Posterior cingulate gyrus (tissue), 11 donors: Measurements from ENCODE around the gene PNPLA6.

Source experiments
- DNase-seq, 10 donors: peaks; one replicate each; pipeline versions ENCODE4 v3.0.0 to v3.0.0-alpha.2; 2020 to 2021; ENCODE audit warnings: mixed read lengths in 3 of 10
- intact Hi-C: fragments of 100-400 bp; cut with DNase I; formaldehyde crosslinking; loops from one replicate; pipeline ENCODE4 v1.15.1; 2023

PNPLA6 gene

DNA sequence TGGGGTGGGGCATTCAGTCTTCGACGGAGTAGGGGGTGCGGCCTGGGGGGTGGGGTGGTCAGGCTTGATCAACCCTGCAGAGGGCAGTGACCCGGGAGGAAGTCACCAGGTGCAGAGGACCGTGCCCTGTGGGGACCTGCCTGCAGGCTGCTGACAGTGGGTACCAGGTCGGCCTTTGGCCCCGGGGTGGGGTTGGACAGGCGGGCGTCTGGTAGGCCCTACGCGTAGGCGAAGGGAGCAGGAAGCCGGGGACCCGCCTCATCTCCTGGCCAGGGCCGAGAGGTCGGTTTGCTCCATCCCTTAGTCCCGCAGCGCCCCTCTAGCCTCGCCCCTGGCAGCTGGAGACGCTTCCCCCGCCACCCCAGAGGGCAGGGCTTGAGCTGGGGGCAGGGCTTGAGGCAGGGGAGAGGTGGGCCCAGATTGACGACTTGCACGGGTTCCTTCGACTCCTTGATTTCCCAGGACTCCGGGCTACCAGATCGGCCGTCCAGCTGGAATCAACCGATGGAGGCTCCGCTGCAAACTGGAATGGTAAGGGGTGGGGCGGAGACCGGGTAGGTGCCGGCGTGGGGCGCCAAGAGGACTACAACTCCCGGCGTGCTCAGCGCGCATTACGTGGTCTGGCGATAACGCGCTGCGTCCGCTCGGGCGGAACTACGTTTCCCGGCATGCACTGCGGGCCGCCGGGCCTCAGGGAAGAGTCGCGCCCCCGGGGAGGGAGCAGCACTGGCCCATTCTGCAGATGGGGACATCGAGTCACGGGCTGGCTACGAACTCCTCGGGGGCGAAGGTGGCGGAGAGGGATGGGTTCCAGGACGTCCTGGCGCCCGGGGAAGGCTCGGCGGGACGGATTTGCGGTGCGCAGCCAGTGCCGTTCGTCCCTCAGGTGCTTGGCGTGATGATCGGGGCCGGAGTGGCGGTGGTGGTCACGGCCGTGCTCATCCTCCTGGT is at the start of gene PNPLA6:
PNPLA6 (plus strand) TSS at position 671 of the 951 bp plus-strand sequence; CDS start at position 743, 72 bp downstream.
- intact Hi-C loops, result loop anchor here (1.0 to 2.0 kb wide), 2 partner anchors 16 to 47 kb away; partner anchors contain the start of gene PEX11G

DNA sequence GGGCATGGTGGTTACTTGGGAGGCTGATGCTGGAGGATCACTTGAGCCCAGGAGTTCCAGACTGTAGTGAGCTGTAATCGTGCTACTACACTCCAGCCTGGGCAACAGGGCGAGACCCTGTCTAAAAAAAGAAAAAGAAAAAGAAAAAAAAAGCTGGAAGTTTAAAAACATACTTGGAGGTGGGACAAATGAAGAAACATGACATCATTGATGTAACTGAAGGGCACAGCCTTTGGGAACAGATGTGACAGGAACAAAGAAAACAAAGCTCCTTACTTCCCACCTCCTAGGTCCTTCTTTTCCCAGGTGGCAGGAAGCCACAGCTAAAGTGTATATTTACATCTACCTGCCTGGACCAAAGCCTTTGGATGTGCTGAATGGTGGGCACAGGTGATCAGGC is 48.6 kb upstream of the PNPLA6 start:
- intact Hi-C loops, result no loop called here
- DNase-seq, result no peak

More for the DNA sequence above, at the start of gene PNPLA6:
- peak; percentile 96 to 100 (median 97) for DNase-seq

DNA sequence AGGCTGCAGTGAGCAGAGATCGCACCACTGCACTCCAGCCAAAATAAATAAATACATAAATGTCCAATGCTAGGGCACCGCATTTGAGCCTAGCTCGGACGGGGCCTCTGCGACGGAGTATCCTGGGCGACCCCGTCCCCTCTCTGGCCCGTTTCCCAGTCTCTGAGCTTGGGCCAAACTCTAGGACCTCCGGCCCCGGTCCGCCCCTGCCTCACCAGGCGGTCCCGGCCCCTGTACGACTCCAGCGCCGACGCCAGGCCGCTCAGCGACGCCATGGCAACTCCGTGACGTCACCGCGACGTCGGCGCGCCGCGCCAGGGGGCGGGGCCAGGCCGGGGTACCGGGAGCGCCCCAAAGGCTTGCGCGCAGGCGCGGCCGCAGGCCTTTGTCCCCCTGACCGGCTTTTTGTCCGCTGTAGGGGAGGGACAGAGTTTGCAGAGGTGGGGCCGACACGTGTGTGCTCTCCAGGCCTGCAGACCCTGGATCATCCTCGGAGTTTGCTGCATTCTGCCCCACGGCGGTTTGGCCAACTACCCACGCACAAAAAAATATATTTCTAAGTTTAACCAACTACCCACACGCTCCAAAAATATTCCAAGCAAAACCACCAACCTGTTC is 46.7 kb upstream of the PNPLA6 start, which contains the start of gene PEX11G:
PEX11G (minus strand) TSS at position 300 of the 618 bp plus-strand sequence; CDS start at position 275, 25 bp downstream.
- peak; percentile 81 to 99 (median 91) for DNase-seq
- intact Hi-C loops, result loop anchor here (2.0 kb wide), 1 partner anchor 46 kb away; the partner anchor contains the start of gene PNPLA6

DNA sequence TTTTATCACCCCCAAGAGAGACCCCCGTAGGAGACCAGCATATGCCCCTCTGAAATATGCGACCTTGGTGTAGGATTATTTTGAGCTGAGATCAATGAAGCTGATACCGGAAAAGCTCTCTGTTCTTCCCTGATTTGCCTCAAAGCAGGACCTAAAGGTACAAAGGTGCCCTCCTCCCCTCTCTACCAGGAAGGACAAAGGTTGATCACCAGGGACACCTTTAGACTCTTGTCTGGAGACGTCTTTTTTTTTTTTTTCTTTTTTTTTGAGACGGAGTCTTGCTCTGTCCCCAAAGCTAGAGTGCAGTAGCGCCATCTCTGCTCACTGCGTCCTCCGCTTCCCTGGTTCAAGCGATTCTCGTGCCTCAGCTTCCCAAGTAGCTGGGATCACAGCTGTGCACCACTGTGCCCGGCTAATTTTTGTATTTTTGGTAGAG is 45.9 kb upstream of the PNPLA6 start:
- intact Hi-C loops, result loop anchor here (2.0 kb wide), 1 partner anchor 45 kb away; the partner anchor contains the start of gene PNPLA6
- no peak for DNase-seq

DNA sequence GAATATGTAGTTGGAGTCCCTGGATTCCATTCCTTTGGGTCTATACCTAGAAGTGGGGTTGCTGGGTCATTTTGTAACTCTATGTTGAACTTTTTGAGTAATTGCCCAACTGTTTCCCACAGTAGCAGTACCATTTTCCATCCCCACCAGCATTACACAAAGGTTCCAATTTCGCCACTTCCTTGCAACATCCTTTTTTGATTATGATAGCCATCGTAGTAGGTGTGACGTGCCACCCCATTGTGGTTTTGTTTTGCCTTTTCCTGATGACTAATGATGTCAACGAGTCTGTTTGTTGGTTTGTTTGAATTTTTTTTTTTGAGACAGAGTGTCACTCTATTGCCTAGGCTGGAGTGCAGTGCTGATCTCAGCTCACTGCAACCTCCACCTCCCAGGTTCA is 43.4 kb upstream of the PNPLA6 start:
- no peak for DNase-seq
- intact Hi-C loops, result no loop called here

DNA sequence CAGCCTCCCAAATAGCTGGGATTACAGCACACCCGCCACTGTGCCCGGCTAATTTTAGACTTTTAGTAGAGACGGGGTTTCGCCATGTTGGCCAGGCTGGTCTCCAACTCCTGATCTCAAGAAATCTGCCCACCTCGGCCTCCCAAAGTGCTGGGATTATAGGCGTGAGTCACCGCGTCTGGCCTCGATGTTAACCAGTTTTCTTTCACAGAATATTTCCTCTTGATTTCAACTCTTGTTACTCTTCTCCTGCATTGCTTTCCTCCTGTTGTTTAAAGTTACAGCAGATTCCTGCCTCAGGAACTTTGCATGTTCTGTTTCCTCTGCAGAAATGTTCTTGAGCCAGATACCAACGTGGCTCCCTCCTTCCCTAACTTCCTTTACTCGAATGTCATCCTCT is 43.0 kb upstream of the PNPLA6 start:
- no peak for DNase-seq
- intact Hi-C loops, result no loop called here

DNA sequence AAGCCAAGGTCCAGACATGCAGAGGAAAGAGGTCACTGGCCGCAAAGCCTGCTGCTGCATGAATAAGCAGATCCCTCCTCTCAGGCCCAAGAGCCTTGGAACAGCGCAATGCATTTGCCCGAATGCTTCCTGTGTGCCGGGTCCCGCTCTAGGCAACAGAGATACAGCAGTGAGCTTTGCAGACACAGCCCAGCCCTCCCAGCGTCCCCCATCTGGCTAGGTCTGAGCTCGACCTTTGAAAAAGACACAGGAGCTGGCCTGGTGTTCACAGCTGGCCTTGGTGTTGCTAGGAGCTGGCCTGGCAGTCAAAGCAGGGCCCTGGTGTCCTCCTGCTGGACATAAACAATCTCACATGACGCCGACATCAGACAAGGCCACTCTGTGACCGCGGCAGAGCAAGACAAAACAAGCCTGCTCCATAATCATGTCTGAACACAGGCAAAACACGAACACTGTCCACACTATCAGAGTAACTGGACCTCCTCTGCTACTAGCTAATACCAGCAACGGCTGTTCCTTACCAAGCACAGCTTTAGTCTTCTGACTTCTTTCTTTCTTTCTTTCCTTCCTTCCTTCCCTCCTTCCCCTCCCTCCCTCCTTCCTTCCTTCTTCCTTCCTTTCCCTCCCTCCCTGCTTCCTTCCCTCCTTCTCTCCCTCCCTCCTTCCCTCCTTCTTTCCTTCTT is 41.0 kb upstream of the PNPLA6 start:
- intact Hi-C loops, result no loop called here
- DNase-seq, result peak; percentile 69 to 97 (median 80)

- DNase-seq, result no peak
- intact Hi-C loops, result no loop called here
Measured at GRCh38 chr19:7497292-7497691, 38.2 kb upstream of the PNPLA6 start.

GRCh38 chr19:7500811-7501450 is 34.6 kb upstream of the PNPLA6 start:
- intact Hi-C loops, result no loop called here
- DNase-seq, result peak; percentile 76 to 99 (median 90)

GRCh38 chr19:7502552-7502951 is 33.0 kb upstream of the PNPLA6 start:
- no peak for DNase-seq
- intact Hi-C loops, result no loop called here

DNA sequence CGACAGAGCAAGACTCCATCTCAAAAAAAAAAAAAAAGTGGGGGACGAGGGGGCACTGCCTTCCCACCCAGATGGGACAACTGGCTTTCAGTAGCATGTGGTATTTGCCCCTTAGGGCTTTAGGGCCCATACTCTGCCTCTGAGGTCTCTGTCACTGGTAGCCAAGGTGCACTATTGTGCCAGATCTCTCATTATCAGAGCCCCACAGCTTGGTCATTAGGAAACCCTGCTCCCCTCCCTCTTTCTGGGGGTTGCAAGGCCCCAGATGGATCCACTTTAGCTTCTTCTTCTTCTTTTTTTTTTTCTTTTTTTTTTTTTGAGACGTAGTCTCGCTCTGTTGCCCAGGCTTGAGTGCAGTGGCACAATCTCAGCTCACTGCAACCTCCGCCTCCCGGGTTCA is 30.8 kb upstream of the PNPLA6 start:
- intact Hi-C loops, result no loop called here
- no peak for DNase-seq

- peak in 2 of 10 donors; percentile 40 to 72 for DNase-seq
- intact Hi-C loops, result no loop called here
Measured at GRCh38 chr19:7505288-7505681, 30.2 kb upstream of the PNPLA6 start.

DNA sequence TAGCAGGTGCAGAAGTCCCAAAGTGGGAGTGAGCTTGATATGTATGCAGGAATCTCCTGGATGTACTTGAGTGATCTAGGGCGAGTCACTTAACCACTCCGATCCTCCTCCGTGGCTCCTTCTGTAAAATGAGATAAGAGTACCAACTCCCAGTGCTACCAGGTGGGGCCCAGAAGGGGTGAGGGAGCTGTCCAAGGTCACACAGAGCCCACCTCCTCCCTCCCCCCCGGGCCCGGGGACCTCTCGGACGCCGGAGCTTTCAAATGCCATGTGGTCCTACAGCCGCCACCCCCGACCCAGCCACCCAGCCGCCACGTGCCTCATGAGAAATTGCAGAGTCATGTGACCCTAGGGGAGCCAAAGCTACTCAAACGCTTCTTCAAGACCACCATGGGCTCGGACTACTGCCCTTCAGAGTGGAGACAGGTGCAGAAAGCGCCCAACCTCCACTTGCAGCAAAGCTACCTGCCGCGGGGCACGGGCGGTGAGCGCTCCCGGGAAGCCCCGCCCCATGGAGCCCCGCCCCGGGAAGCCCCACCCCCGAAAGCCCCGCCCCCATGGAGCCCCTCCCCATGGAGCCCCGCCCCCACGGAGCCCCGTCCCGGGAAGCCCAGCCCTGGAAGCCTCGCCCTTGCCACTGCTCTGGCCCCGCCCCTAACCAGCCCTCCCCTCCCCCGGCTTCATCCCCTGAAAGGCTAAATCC is 29.7 kb upstream of the PNPLA6 start:
- DNase-seq, result peak in 1 of 10 donors; percentile 82

GRCh38 chr19:7506385-7507328 is 28.9 kb upstream of the PNPLA6 start:
- intact Hi-C loops, result no loop called here
- peak in 4 of 10 donors; percentile 39 to 94 (median 44) for DNase-seq

More for the DNA sequence above, 29.7 kb upstream of the PNPLA6 start:
- intact Hi-C loops, result no loop called here

DNA sequence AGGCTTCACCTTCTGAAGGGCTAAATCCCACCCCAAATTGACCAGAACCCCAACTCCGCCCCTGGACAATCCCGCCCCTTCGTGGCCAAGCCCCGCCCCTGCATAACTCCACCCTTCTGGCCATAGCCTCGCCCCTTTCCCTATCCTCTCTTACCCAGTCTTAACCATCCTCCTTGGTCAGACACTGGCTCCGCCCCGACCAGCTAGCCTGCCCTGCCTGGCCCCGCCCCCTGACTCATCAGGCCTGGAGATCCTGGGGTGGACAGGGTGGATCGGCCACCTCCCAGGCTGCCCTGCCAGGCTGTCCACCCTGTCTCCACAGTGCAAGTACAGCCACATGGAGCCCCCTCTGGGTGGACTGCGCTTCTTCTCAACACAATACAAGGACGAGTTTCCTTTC is 27.6 kb upstream of the PNPLA6 start:
- intact Hi-C loops, result no loop called here
- peak in 3 of 10 donors; percentile 23 to 89 (median 54) for DNase-seq

DNA sequence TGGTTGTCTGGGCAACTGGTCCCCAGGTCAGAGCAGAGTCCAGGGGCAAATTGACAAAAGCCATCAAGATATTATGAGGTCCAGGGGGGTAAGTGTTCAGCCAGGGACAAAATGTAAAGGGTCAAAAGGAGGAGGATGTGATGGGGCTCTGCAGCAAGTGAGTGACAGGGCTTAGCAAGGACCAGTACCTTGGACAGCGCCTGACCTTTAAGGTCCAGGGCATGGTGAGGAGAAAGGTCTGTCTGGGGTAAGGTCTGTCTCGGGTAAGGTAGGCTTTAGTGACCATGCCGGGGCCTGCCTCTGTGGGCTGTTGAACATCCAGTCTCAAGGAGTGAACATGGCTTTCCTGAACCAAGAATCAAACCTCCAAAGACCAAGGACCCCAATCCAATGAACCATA is 25.9 kb upstream of the PNPLA6 start:
- no peak for DNase-seq
- intact Hi-C loops, result no loop called here

DNA sequence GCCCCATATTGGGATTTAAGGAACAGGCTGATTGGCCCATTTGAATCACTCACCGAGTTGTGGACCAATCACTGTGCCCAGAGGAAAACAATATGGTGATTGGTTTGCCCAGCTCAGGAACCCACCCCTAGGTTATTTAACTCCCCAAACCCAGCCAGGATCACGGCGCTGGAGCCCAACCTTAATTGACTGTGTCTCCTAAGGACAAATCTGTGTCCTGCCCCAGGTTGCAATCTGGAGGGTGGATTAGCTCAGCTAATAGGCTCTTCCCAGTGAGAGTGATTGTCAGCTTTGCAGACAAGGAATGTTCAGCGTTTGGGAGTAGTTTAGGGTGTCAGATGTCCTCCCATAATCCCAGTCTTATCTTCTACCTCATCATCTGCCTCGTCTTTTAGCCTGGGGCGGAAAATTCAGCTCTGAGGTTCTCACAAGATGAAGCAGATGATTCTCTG is 23.1 kb upstream of the PNPLA6 start:
- intact Hi-C loops, result no loop called here
- DNase-seq, result peak in 1 of 10 donors; percentile 47
